IMR-90 (cell line): ENCODE results near the gene HDAC3. TPM values are rescaled to one million over a fixed set of nuclear protein-coding genes. Genes with fewer than 3 reads are reported as not detected.
A peak's percentile ranks its signal among the peaks of the same experiment; 100 is the strongest.

Experiments
- ATAC-seq: fragments of 200-7000 bp; cut with Tn5 transposase; 2 replicates; pipeline ENCODE4 v1.9.1; 2020; ENCODE audit warnings: low read depth, mild to moderate bottlenecking, moderate library complexity
- BruUV-seq: library from RNA; stranded (reverse); fragments of 400-500 nt; replicated peaks from 2 replicates; lab custom pipeline; 2021; lab: Mats Ljungman, UMichigan
- CTCF ChIA-PET: fragments of 300-600 bp; formaldehyde crosslinking; extraction: SDS; loops from one replicate; lab custom pipeline; 2021; ENCODE audit warnings: antibody characterized with exemption; lab: Yijun Ruan, JAX
- POLR2A ChIA-PET: fragments of 300-600 bp; sonication (Branson Sonifier 250); formaldehyde crosslinking; loops from one replicate; lab custom pipeline; 2022; ENCODE audit warnings: antibody characterized with exemption; ENCODE audit not compliant: unreplicated experiment; lab: Charles Lee
- DNase-seq: peaks from one replicate; pipeline ENCODE4 v3.0.0; 2013
- H2AFZ ChIP-seq: replicated peaks from 2 replicates; pipeline ENCODE3; 2013; ENCODE audit warnings: low read length, mild to moderate bottlenecking; ENCODE audit not compliant: poor library complexity
- H2AK5ac ChIP-seq: 2 replicates; pipeline ENCODE4 v1.6.1; 2013; ENCODE audit warnings: low read depth, low read length, inconsistent platforms
- H2AK9ac ChIP-seq: replicated peaks from 2 replicates; pipeline ENCODE3; 2013; ENCODE audit warnings: mild to moderate bottlenecking, low read depth, low read length, moderate library complexity; ENCODE audit not compliant: poor library complexity
- H2BK120ac ChIP-seq: 2 replicates; pipeline ENCODE4 v1.6.1; 2013; ENCODE audit warnings: low read depth, low read length, inconsistent platforms
- H2BK15ac ChIP-seq: 3 replicates; pipeline ENCODE4 v1.6.1; 2013; ENCODE audit warnings: low read depth, low read length, inconsistent platforms
- H2BK20ac ChIP-seq: 2 replicates; pipeline ENCODE4 v1.6.1; 2013; ENCODE audit warnings: low read depth, mild to moderate bottlenecking, inconsistent platforms, low read length, moderate library complexity
- H2BK5ac ChIP-seq: 2 replicates; pipeline ENCODE4 v1.6.1; 2013; ENCODE audit warnings: mild to moderate bottlenecking, low read depth, low read length, inconsistent platforms; ENCODE audit not compliant: poor library complexity, severe bottlenecking
- H3K14ac ChIP-seq: replicated peaks from 2 replicates; pipeline ENCODE4 v1.6.1; 2013; ENCODE audit warnings: low read depth, low read length, inconsistent platforms
- H3K18ac ChIP-seq: 2 replicates; pipeline ENCODE4 v1.6.1; 2013; ENCODE audit warnings: low read depth, low read length, control low read depth
- H3K23ac ChIP-seq: 2 replicates; pipeline ENCODE4 v1.6.1; 2013; ENCODE audit warnings: low read depth, low read length, inconsistent platforms
- H3K27ac ChIP-seq: 2 replicates; pipeline ENCODE4 v1.5.1; 2013; ENCODE audit warnings: mild to moderate bottlenecking, control low read depth, low read length; ENCODE audit not compliant: insufficient read depth
- H3K27me3 ChIP-seq: 2 replicates; pipeline ENCODE4 v1.6.1; 2013; ENCODE audit warnings: low read length; ENCODE audit not compliant: control insufficient read depth, insufficient read depth
- H3K36me3 ChIP-seq: 2 replicates; pipeline ENCODE4 v1.6.1; 2013; ENCODE audit warnings: low read length, mixed read lengths; ENCODE audit not compliant: control insufficient read depth, insufficient read depth
- H3K4ac ChIP-seq: 2 replicates; pipeline ENCODE4 v1.6.1; 2013; ENCODE audit warnings: low read depth, low read length, inconsistent platforms
- H3K4me1 ChIP-seq: 2 replicates; pipeline ENCODE4 v1.6.1; 2013; ENCODE audit warnings: low read length, mixed read lengths; ENCODE audit not compliant: control insufficient read depth, insufficient read depth
- H3K4me2 ChIP-seq: 2 replicates; pipeline ENCODE4 v1.6.1; 2013; ENCODE audit warnings: low read depth, mild to moderate bottlenecking, control low read depth, low read length, moderate library complexity
- H3K4me3 ChIP-seq: 2 replicates; pipeline ENCODE4 v1.5.1; 2013; ENCODE audit warnings: low read depth, mild to moderate bottlenecking, control low read depth, low read length, moderate library complexity; ENCODE audit not compliant: insufficient read depth
- H3K56ac ChIP-seq: 2 replicates; pipeline ENCODE4 v1.6.1; 2013; ENCODE audit warnings: low read length, inconsistent platforms; ENCODE audit not compliant: insufficient read depth; ENCODE audit errors: extremely low read depth
- H3K79me1 ChIP-seq, 2 experiments: 2 replicates each; pipeline ENCODE4 v1.6.1; 2013; ENCODE audit warnings: low read length in 2 of 2, inconsistent platforms in 1 of 2, low read depth in 1 of 2
- H3K9ac ChIP-seq: 2 replicates; pipeline ENCODE4 v1.6.1; 2013; ENCODE audit warnings: low read depth, low read length, control low read depth
- H3K9me1 ChIP-seq: 2 replicates; pipeline ENCODE4 v1.6.1; 2013; ENCODE audit warnings: low read length, inconsistent platforms; ENCODE audit not compliant: insufficient read depth
- H3K9me3 ChIP-seq: 2 replicates; pipeline ENCODE4 v1.6.1; 2013; ENCODE audit warnings: low read length; ENCODE audit not compliant: control insufficient read depth, insufficient read depth
- H4K20me1 ChIP-seq: 2 replicates; pipeline ENCODE4 v1.6.1; 2013; ENCODE audit warnings: low read length, inconsistent platforms; ENCODE audit not compliant: insufficient read depth
- H4K5ac ChIP-seq: 2 replicates; pipeline ENCODE4 v1.6.1; 2013; ENCODE audit warnings: mild to moderate bottlenecking, low read depth, low read length, control low read depth
- H4K8ac ChIP-seq, 2 experiments: 2 replicates each; pipeline ENCODE4 v1.6.1; 2013; ENCODE audit warnings: low read depth in 2 of 2, low read length in 2 of 2, control low read depth in 1 of 2, inconsistent platforms in 1 of 2
- H4K91ac ChIP-seq: 2 replicates; pipeline ENCODE4 v1.6.1; 2013; ENCODE audit warnings: low read depth, low read length, inconsistent platforms; ENCODE audit not compliant: insufficient read depth
- BHLHE40 ChIP-seq: fragments of 150-350 bp; IDR thresholded peaks from 2 replicates; pipeline ENCODE4 v1.6.1; 2016; ENCODE audit warnings: mild to moderate bottlenecking, low read depth, low read length
- CHD1 ChIP-seq: IDR thresholded peaks from 2 replicates; pipeline ENCODE4 v1.6.1; 2012; ENCODE audit warnings: low read depth, low read length, improper control_type of control experiment
- CTCF ChIP-seq: conservative IDR thresholded peaks from 2 replicates; pipeline ENCODE4 v1.5.1; 2012; ENCODE audit warnings: mild to moderate bottlenecking, low read depth, low read length, improper control_type of control experiment
- ELK1 ChIP-seq: fragments of 150-350 bp; IDR thresholded peaks from 2 replicates; pipeline ENCODE4 v1.6.1; 2016; ENCODE audit warnings: low read depth, mild to moderate bottlenecking, low read length, moderate library complexity, borderline replicate concordance
- MAFK ChIP-seq: IDR thresholded peaks from 2 replicates; pipeline ENCODE4 v1.6.1; 2012; ENCODE audit warnings: low read depth, low read length, improper control_type of control experiment
- MAZ ChIP-seq: IDR thresholded peaks from 2 replicates; pipeline ENCODE4 v1.6.1; 2012; ENCODE audit warnings: low read depth, mild to moderate bottlenecking, low read length, improper control_type of control experiment, moderate library complexity, borderline replicate concordance
- MXI1 ChIP-seq: IDR thresholded peaks from 2 replicates; pipeline ENCODE4 v1.6.1; 2012; ENCODE audit warnings: low read depth, mild to moderate bottlenecking, low read length, moderate library complexity, borderline replicate concordance
- RAD21 ChIP-seq: IDR thresholded peaks from 2 replicates; pipeline ENCODE4 v1.6.1; 2012; ENCODE audit warnings: low read length, improper control_type of control experiment
- WGBS, 2 experiments: methylation state at CpG; one replicate each; pipeline versions ENCODE4 v1.1.5 to v1.1.7; 2013; ENCODE audit warnings: missing lambda C conversion rate in 2 of 2; ENCODE audit not compliant: insufficient read length in 1 of 2; ENCODE audit errors: extremely low coverage in 2 of 2; 5-methylcytosine and 5-hydroxymethylcytosine counted together
- dilution Hi-C: fragments of 300-500 bp; cut with HindIII; formaldehyde crosslinking; loops from one replicate; pipeline ENCODE4 v1.14.3; 2018; ENCODE audit warnings: low sequenced_read_pairs; ENCODE audit not compliant: unreplicated experiment
- in situ Hi-C: fragments of 300-500 bp; cut with MboI; formaldehyde crosslinking; loops from 3 replicates; pipeline ENCODE4 v1.14.3; 2019; ENCODE audit warnings: low sequenced_read_pairs, inconsistent platforms, mixed read lengths
- intact Hi-C: fragments of 100-400 bp; cut with micrococcal nuclease; formaldehyde crosslinking; loops from 2 replicates; pipeline ENCODE4 v1.10.0; 2022
- polyA plus RNA-seq, 3 experiments: library from polyadenylated mRNA; depleted of rRNA; stranded (reverse); fragments of >200 nt; gene quantifications; 2 replicates each; pipeline ENCODE4 v1.2.3, GENCODE V29; 2012; ENCODE audit warnings: low replicate concordance in 1 of 3
- total RNA-seq: library from RNA; depleted of rRNA; stranded (reverse); fragments of >200 nt; gene quantifications from 2 replicates; pipeline ENCODE4 v1.2.3, GENCODE V29; 2012

HDAC3 gene
- total and polyA plus RNA-seq, 2 of the 4 experiments (the other 2 are of a cell fraction), result 84.2 to 89.7 TPM

- no peak overlapping the region for H4K5ac ChIP-seq
- H3K36me3 ChIP-seq, result peaks cover 11% of the 10 kb centered on the region
- no peak overlapping the region for H3K56ac ChIP-seq
- H2AK5ac ChIP-seq, result no peak overlapping the region
- H3K4me3 ChIP-seq, result peak overlapping the region; percentile 97
- H2BK120ac ChIP-seq, result no peak overlapping the region
- peaks cover 28% of the 10 kb centered on the region for H3K9me1 ChIP-seq
- H2AK9ac ChIP-seq, result peak overlapping the region; percentile 74
- H4K8ac ChIP-seq, result no peak overlapping the region
- peaks cover 27% of the 10 kb centered on the region for H4K20me1 ChIP-seq
- intact Hi-C loops (loop anchor here (2.0 kb wide), 1 partner anchor 45 kb away; no protein-coding TSS in a partner anchor), dilution Hi-C loops (no loop called here), in situ Hi-C loops (no loop called here)
- peak overlapping the region; percentile 70 for H3K4me2 ChIP-seq
- no peak overlapping the region for H3K4ac ChIP-seq
- no peak overlapping the region for H3K27ac ChIP-seq
- no TSS peak for BruUV-seq
- ChIA-PET CTCF (interaction anchor here (0.7 to 0.8 kb wide), 2 partner anchors 46 to 74 kb away, joined by 3 read pairs; no protein-coding TSS in a partner anchor), POLR2A (no interaction called here)
- DNase-seq, result peak; percentile 37
- H3K27me3 ChIP-seq, result no peaks in the 10 kb centered on the region
- peak; percentile 24; the same call in 1 of the 2 replicates for TF ChIP-seq MAZ
- TF ChIP-seq BHLHE40, result peak; percentile 46; the same call in 1 of the 2 replicates
- no peak for TF ChIP-seq CHD1
- 0 out of 2 replicates have a peak, but pooled peaks have one; percentile 18 for TF ChIP-seq RAD21
- peak; percentile 34 for TF ChIP-seq CTCF
- TF ChIP-seq MAFK, result no peak
- no peak for TF ChIP-seq ELK1
- TF ChIP-seq MXI1, result peak; percentile 55; the same call in 1 of the 2 replicates
- peaks cover 20 to 43% of the 10 kb centered on the region in 2 experiments for H3K79me1 ChIP-seq
- H3K18ac ChIP-seq, result no peak overlapping the region
- no peaks in the 10 kb centered on the region for H3K9me3 ChIP-seq
- WGBS, 2 experiments, result 5% methylated on average over 11 of the region's 40 CpGs; no CpG with 5 or more reads in 1 of the 2 experiments
- ATAC-seq, result peak; percentile 13
- peaks cover 12% of the 10 kb centered on the region for H3K4me1 ChIP-seq
- no peak overlapping the region for H3K14ac ChIP-seq
- H4K91ac ChIP-seq, result no peak overlapping the region; the same call in 1 of the 2 replicates
- no peak overlapping the region for H2BK15ac ChIP-seq
- H2BK20ac ChIP-seq, result no peak overlapping the region
- H3K9ac ChIP-seq, result no peak overlapping the region
- peak overlapping the region; percentile 97 for H2AFZ ChIP-seq
- H2BK5ac ChIP-seq, result no peak overlapping the region
- H3K23ac ChIP-seq, result no peak overlapping the region
Observed at GRCh38 chr5:141637767-141638419, 1.2 kb upstream of the HDAC3 start.
